ENCODE results near the gene MMP20. TPM values are rescaled to one million over a fixed set of nuclear protein-coding genes. Genes with fewer than 3 reads are reported as not detected.
"Not testable (repeated sequence)": the region's sequence is repeated elsewhere in the genome, so short reads cannot be mapped to it uniquely, and the experiment has no call there.

MMP20 gene
- total RNA-seq, 1 donor from 2014 or later: not detected

DNA sequence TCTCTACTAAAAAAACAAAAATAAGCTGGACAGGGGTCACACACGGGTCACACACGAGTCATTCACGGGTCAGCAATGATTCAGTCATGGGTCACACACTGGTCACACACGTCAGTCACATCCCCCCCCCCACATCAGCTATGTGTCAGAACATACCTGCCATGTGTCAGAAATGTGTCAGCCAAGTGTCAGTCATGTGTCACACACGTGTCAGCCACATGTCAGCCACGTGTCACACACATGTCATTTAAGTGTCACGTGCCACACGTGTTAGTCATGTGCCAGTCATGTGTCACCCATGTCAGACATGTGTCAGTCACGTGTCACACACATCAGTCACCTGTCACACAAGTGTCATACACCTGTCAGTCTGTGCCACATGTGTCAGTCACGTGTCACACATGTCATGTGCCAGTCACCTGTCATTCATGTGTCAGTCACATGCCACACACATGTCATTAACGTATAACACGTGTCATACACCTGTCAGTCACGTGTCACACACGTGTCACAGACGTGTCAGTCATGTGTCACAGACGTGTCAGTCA, 28.7 kb upstream of the MMP20 start:
- Histone ChIP-seq H3K36me3 (ENCODE audit: control insufficient read depth in 3 of 3, insufficient read depth in 3 of 3, low read length in 3 of 3) (no peaks in the 10 kb centered on the region), H3K27me3 (ENCODE audit: control insufficient read depth in 3 of 3, insufficient read depth in 3 of 3, low read length in 3 of 3) (no peaks in the 10 kb centered on the region), H3K4me3 (ENCODE audit: low read length in 3 of 3) (no peak overlapping the region), H3K9me3 (ENCODE audit: control insufficient read depth in 3 of 3, low read length in 3 of 3) (peaks cover 0 to 5% (median 0%) of the 10 kb centered on the region in 3 donors), H3K4me1 (ENCODE audit: control insufficient read depth in 3 of 3, insufficient read depth in 3 of 3, low read length in 3 of 3) (no peaks in the 10 kb centered on the region), H3K9ac (ENCODE audit: low read depth in 1 of 3, low read length in 3 of 3) (no peak overlapping the region), H3K27ac (ENCODE audit: low read depth, low read length) (no peak overlapping the region)

DNA sequence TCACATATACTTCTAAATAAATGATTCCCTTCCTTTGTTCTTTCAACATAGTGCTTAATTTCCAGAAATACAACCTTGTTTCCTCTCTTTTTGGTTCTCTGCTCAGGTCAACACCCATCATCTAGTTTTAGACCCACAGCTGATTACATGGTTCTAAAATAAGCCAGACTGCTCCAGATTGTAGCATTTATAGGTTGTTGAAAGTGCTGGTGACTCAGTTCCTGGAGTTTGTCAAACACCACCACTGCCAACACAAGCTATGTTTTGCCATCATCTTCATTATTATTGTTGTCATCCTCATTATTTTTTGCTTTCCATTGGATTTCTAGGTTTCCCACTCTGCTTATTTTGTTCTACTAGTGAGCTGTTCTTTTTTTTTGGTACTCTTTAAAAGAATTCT, 22.3 kb upstream of the MMP20 start:
- Histone ChIP-seq H3K9me3 (ENCODE audit: control insufficient read depth in 3 of 3, low read length in 3 of 3) (no peaks in the 10 kb centered on the region), H3K9ac (ENCODE audit: low read depth in 1 of 3, low read length in 3 of 3) (no peak overlapping the region), H3K4me3 (ENCODE audit: low read length in 3 of 3) (no peak overlapping the region), H3K27me3 (ENCODE audit: control insufficient read depth in 3 of 3, insufficient read depth in 3 of 3, low read length in 3 of 3) (no peaks in the 10 kb centered on the region), H3K4me1 (ENCODE audit: control insufficient read depth in 3 of 3, insufficient read depth in 3 of 3, low read length in 3 of 3) (no peaks in the 10 kb centered on the region), H3K36me3 (ENCODE audit: control insufficient read depth in 3 of 3, insufficient read depth in 3 of 3, low read length in 3 of 3) (no peaks in the 10 kb centered on the region), H3K27ac (ENCODE audit: low read depth, low read length) (no peak overlapping the region)

DNA sequence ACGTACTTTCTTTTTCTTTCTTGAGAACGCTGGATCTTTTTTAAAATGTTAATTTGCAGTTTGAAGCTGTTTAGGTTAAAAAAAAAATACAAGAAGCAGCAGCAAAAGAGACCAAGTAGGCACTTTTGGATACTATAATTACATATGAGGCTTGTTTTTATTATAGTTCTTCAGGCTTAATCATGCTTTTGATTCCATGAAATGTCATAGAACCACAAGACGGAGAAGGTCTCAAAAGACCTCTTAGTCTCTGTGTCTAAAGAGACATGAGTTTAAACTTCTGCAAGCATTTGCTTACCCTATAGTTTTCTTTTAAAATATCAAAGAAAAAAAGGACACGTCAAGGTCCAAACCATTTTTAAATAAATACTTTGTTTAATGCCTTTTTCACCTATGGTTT, 18.8 kb upstream of the MMP20 start:
- no peaks in the 10 kb centered on the region for H3K9me3 ChIP-seq (ENCODE audit: control insufficient read depth in 3 of 3, low read length in 3 of 3)
- H3K4me3 ChIP-seq (ENCODE audit: low read length in 3 of 3): no peak overlapping the region
- no peak overlapping the region for H3K27ac ChIP-seq (ENCODE audit: low read depth, low read length)
- no peaks in the 10 kb centered on the region for H3K36me3 ChIP-seq (ENCODE audit: control insufficient read depth in 3 of 3, insufficient read depth in 3 of 3, low read length in 3 of 3)
- peaks cover 0 to 3% (median 0%) of the 10 kb centered on the region in 3 donors for H3K27me3 ChIP-seq (ENCODE audit: control insufficient read depth in 3 of 3, insufficient read depth in 3 of 3, low read length in 3 of 3)
- H3K9ac ChIP-seq (ENCODE audit: low read depth in 1 of 3, low read length in 3 of 3): no peak overlapping the region
- no peaks in the 10 kb centered on the region for H3K4me1 ChIP-seq (ENCODE audit: control insufficient read depth in 3 of 3, insufficient read depth in 3 of 3, low read length in 3 of 3)

DNA sequence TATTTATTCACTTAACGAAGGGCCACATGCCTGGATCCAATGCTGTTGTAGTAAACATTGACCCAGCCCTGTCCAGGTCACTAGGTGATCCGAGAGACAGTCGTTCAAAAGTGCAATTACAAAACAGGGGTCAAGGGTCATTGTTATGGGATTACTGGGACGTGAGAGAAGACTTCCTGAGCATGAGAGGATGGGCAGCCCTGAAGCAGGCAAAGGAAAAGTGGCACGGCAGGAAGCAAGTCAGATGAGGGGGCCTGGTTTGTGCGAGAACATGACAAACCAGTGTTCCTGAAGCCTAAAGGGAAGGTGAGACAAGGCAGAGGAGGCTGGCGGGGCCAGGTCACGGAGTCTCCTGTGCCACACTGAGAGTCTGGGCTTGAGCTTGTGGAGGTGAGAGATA, 15.8 kb upstream of the MMP20 start:
- Histone ChIP-seq H3K36me3 (ENCODE audit: control insufficient read depth in 3 of 3, insufficient read depth in 3 of 3, low read length in 3 of 3) (no peaks in the 10 kb centered on the region), H3K27ac (ENCODE audit: low read depth, low read length) (no peak overlapping the region), H3K27me3 (ENCODE audit: control insufficient read depth in 3 of 3, insufficient read depth in 3 of 3, low read length in 3 of 3) (peaks cover 0 to 3% (median 0%) of the 10 kb centered on the region in 3 donors), H3K4me1 (ENCODE audit: control insufficient read depth in 3 of 3, insufficient read depth in 3 of 3, low read length in 3 of 3) (no peaks in the 10 kb centered on the region), H3K9ac (ENCODE audit: low read depth in 1 of 3, low read length in 3 of 3) (no peak overlapping the region), H3K9me3 (ENCODE audit: control insufficient read depth in 3 of 3, low read length in 3 of 3) (no peaks in the 10 kb centered on the region), H3K4me3 (ENCODE audit: low read length in 3 of 3) (no peak overlapping the region)

DNA sequence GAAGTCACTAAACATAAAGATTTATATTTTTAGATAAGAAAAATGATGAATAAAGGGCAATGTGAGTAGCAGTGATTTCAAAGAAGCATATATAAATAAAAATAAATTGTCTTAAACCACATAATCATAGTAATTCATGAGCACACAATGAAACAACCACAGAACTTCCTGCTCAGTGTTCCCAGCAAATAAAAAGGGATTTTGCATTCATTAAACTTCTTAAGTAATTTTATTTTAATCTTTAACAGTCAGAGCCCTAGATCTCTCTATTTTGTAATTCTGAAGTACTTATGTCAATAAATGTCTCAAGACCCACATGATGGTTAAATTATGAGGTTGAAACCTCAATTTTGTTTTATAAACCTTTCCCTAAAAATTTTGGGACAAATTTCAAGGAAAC, 14.5 kb upstream of the MMP20 start:
- no peak overlapping the region for H3K27ac ChIP-seq (ENCODE audit: low read depth, low read length)
- no peak overlapping the region for H3K4me3 ChIP-seq (ENCODE audit: low read length in 3 of 3)
- no peak overlapping the region for H3K9ac ChIP-seq (ENCODE audit: low read depth in 1 of 3, low read length in 3 of 3)
- H3K4me1 ChIP-seq (ENCODE audit: control insufficient read depth in 3 of 3, insufficient read depth in 3 of 3, low read length in 3 of 3): no peaks in the 10 kb centered on the region
- H3K9me3 ChIP-seq (ENCODE audit: control insufficient read depth in 3 of 3, low read length in 3 of 3): no peaks in the 10 kb centered on the region
- peaks cover 0 to 3% (median 0%) of the 10 kb centered on the region in 3 donors for H3K27me3 ChIP-seq (ENCODE audit: control insufficient read depth in 3 of 3, insufficient read depth in 3 of 3, low read length in 3 of 3)
- no peaks in the 10 kb centered on the region for H3K36me3 ChIP-seq (ENCODE audit: control insufficient read depth in 3 of 3, insufficient read depth in 3 of 3, low read length in 3 of 3)

DNA sequence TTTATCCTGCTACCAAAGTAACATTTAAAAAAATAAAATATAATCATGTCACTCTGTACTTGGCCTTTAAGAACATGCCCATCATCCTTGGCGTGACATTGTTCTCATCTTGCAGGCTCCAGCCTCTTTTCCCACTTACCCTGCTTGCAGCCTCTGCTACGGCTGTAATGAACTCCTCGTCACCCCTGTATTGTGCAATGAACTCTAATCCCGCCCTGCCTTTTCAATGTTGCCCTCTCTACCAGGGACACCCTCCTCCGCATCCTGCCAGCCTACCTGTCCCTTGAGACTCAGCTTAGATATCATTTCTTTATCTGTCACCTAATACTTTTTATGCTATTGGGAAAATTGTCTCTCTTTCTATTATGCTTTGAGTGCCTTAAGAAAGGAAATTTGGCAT, 12.6 kb upstream of the MMP20 start:
- H3K27ac ChIP-seq (ENCODE audit: low read depth, low read length): no peak overlapping the region
- no peaks in the 10 kb centered on the region for H3K36me3 ChIP-seq (ENCODE audit: control insufficient read depth in 3 of 3, insufficient read depth in 3 of 3, low read length in 3 of 3)
- H3K27me3 ChIP-seq (ENCODE audit: control insufficient read depth in 3 of 3, insufficient read depth in 3 of 3, low read length in 3 of 3): peaks cover 0 to 3% (median 0%) of the 10 kb centered on the region in 3 donors
- no peaks in the 10 kb centered on the region for H3K4me1 ChIP-seq (ENCODE audit: control insufficient read depth in 3 of 3, insufficient read depth in 3 of 3, low read length in 3 of 3)
- no peak overlapping the region for H3K9ac ChIP-seq (ENCODE audit: low read depth in 1 of 3, low read length in 3 of 3)
- no peak overlapping the region for H3K4me3 ChIP-seq (ENCODE audit: low read length in 3 of 3)
- H3K9me3 ChIP-seq (ENCODE audit: control insufficient read depth in 3 of 3, low read length in 3 of 3): no peaks in the 10 kb centered on the region

DNA sequence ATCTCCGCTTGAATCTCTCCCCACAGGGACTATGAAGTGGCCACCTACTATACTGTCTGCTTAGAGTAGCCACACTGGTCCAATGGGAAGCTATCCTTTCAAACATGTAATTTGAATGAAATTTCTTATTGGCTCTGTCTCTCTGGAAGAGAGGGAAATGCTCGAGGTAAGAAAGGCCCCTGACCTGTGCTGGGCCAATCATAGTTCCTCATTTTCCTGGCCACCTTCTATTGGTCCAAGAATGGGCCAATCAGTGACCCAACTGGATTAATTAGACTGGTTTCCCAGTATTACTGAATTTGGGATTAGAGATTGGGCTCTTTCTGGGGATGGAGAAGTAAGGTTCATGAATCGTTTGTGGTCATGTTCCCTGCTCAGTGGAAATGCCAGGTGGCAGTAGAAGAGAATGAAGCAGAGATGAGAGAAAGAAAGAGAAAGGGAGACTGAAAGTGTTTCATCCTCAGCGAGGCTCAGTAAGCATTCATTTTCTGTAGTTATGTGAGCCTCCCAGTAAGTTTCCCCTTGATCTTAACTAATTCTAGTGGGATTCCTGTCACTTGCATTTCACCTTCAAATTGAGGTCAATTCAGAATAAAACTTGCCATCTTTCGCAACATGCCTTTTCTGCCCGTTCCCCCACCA, 8.4 kb upstream of the MMP20 start:
- Histone ChIP-seq H3K9me3 (ENCODE audit: control insufficient read depth in 3 of 3, low read length in 3 of 3) (no peaks in the 10 kb centered on the region), H3K27ac (ENCODE audit: low read depth, low read length) (no peak overlapping the region), H3K36me3 (ENCODE audit: control insufficient read depth in 3 of 3, insufficient read depth in 3 of 3, low read length in 3 of 3) (no peaks in the 10 kb centered on the region), H3K4me1 (ENCODE audit: control insufficient read depth in 3 of 3, insufficient read depth in 3 of 3, low read length in 3 of 3) (no peaks in the 10 kb centered on the region), H3K27me3 (ENCODE audit: control insufficient read depth in 3 of 3, insufficient read depth in 3 of 3, low read length in 3 of 3) (no peaks in the 10 kb centered on the region), H3K4me3 (ENCODE audit: low read length in 3 of 3) (no peak overlapping the region), H3K9ac (ENCODE audit: low read depth in 1 of 3, low read length in 3 of 3) (no peak overlapping the region)

DNA sequence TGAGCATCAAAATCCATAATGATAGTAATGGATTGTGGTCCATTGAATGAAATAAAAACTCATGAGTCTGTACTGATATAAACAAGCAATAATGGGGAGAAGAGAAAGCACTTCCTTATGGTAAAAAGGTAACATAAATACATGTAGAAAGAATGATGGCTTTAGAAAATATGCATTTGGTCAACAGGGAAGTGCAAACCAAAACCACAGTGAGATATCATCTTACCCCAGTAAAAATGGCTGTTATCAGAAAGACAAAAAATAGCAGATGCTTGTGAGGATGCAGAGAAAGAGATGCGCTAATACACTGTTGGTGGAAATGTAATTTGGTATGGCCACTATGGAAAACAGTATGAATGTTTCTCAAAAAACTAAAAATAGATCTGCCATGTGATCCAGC, 6.9 kb upstream of the MMP20 start:
- no peak overlapping the region for H3K27ac ChIP-seq (ENCODE audit: low read depth, low read length)
- H3K9ac ChIP-seq (ENCODE audit: low read depth in 1 of 3, low read length in 3 of 3): no peak overlapping the region
- H3K36me3 ChIP-seq (ENCODE audit: control insufficient read depth in 3 of 3, insufficient read depth in 3 of 3, low read length in 3 of 3): no peaks in the 10 kb centered on the region
- no peaks in the 10 kb centered on the region for H3K9me3 ChIP-seq (ENCODE audit: control insufficient read depth in 3 of 3, low read length in 3 of 3)
- H3K27me3 ChIP-seq (ENCODE audit: control insufficient read depth in 3 of 3, insufficient read depth in 3 of 3, low read length in 3 of 3): no peaks in the 10 kb centered on the region
- no peaks in the 10 kb centered on the region for H3K4me1 ChIP-seq (ENCODE audit: control insufficient read depth in 3 of 3, insufficient read depth in 3 of 3, low read length in 3 of 3)
- H3K4me3 ChIP-seq (ENCODE audit: low read length in 3 of 3): no peak overlapping the region

DNA sequence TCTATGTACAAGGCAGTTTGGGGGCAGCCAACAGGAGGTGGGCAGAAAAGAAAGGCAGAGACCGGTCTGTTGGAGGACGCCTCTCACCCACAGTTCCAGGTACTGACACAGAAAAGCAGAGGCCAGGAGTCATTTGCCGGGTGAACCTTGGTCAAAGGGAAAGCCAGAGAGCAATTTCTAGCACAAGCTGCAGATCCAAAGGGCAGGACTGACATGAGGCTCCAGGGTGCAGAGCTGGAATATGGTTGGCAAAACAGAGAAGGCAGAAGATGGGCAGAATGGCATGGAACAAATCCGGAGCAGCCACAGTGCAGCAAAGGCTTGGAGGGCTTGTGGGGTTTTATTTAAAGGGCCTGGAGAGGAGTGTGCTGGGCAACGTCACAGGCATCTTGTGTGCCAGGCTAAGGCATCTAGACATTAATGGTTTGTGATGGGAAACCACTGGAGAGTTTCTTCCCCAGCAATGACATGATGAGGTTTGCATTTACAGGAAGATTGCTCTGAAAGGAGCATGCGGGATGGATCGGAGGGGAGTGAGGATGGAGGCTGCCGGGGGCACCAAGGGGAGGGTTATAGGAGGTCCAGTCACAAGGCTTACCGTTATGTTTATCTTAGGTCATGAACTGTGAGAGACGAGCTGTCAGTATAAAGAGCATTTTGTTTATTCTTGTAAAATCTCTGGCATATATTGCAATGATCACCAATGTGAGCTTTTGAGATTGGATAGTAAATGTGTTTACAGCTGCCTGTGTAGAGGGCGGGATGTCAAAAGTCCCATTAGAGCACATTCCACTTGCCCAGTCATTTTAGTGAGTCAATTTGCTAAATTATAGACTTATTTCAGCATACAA, 5.7 kb upstream of the MMP20 start:
- no peaks in the 10 kb centered on the region for H3K4me1 ChIP-seq (ENCODE audit: control insufficient read depth in 3 of 3, insufficient read depth in 3 of 3, low read length in 3 of 3)
- H3K9me3 ChIP-seq (ENCODE audit: control insufficient read depth in 3 of 3, low read length in 3 of 3): no peaks in the 10 kb centered on the region
- no peak overlapping the region for H3K9ac ChIP-seq (ENCODE audit: low read depth in 1 of 3, low read length in 3 of 3)
- no peak overlapping the region for H3K4me3 ChIP-seq (ENCODE audit: low read length in 3 of 3)
- no peaks in the 10 kb centered on the region for H3K27me3 ChIP-seq (ENCODE audit: control insufficient read depth in 3 of 3, insufficient read depth in 3 of 3, low read length in 3 of 3)
- no peaks in the 10 kb centered on the region for H3K36me3 ChIP-seq (ENCODE audit: control insufficient read depth in 3 of 3, insufficient read depth in 3 of 3, low read length in 3 of 3)
- H3K27ac ChIP-seq (ENCODE audit: low read depth, low read length): no peak overlapping the region

DNA sequence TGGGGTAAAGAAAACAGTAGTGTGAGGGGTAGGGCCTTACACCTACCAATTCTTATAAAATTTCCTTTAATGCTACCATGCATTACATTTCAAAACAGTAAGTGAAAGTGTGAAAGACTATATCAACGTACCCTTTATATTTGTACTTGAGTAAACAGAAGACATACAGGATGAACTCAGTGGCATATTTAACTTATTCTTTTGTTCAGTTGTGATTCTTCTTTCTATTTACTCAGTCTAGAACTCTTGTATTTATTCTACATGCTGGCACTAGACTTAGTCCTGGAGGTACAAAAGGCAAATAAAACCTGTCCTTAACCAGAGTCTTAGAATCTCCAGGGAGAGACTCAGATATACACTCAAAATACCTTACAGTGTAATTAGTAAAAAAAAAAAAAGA, 4.8 kb upstream of the MMP20 start:
- H3K4me3 ChIP-seq (ENCODE audit: low read length in 3 of 3); H3K9ac ChIP-seq (ENCODE audit: low read depth in 1 of 3, low read length in 3 of 3); H3K4me1 ChIP-seq (ENCODE audit: control insufficient read depth in 3 of 3, insufficient read depth in 3 of 3, low read length in 3 of 3); H3K27ac ChIP-seq (ENCODE audit: low read depth, low read length); H3K27me3 ChIP-seq (ENCODE audit: control insufficient read depth in 3 of 3, insufficient read depth in 3 of 3, low read length in 3 of 3); H3K36me3 ChIP-seq (ENCODE audit: control insufficient read depth in 3 of 3, insufficient read depth in 3 of 3, low read length in 3 of 3); H3K9me3 ChIP-seq (ENCODE audit: control insufficient read depth in 3 of 3, low read length in 3 of 3): not testable (repeated sequence)

All from skeletal muscle tissue (tissue), 4 donors.